ENCODE results near the gene TSR2. TPM values are rescaled to one million over a fixed set of nuclear protein-coding genes. Genes with fewer than 3 reads are reported as not detected.

TSR2 gene
- total and polyA plus RNA-seq, 10 of the 15 experiments (the other 5 are each of a cell fraction or from before 2014, with no cell fraction given): 8.5 to 73.2 (median 30.8) TPM

DNA sequence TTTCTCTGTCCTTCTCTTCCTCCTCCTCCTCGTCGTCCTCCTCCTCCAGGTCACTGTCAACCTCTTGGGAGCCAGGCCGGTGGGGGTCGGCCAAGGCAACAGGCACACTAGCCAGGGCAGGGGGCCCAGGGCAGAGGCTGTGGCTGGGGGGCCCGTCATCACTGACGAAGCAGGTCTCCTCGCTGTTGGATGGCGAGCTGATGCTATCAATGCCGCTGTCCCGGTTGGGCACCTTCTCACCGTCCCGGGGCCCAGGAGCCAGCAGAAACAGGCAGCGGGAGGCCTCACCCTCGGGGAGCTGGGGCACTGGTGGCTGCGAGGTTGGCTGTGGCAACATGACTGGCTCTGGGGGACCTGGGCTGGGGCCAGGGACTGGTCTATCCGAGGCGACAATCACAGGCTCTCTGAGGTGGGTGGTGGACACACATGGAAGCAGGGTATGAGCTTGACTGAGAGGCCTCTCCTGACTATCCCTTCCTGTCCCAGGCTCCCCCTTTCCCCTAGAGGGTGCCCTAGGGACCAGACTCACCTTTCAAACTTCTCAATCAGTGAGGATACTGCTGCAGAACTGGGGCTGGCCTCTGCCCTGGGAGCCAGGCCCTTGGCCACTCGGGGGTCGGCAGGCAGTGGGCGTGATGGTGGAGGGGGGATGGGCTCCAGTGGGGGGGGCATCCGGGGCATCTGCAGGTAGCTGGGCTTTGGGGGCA, 30.0 kb downstream of the TSR2 start (continued):
- TF ChIP-seq SKIL (IDR thresholded peaks at IDR 0.05; ENCODE audit: low read depth, poor library complexity, severe bottlenecking): no peak
- TF ChIP-seq, protein P1, sequence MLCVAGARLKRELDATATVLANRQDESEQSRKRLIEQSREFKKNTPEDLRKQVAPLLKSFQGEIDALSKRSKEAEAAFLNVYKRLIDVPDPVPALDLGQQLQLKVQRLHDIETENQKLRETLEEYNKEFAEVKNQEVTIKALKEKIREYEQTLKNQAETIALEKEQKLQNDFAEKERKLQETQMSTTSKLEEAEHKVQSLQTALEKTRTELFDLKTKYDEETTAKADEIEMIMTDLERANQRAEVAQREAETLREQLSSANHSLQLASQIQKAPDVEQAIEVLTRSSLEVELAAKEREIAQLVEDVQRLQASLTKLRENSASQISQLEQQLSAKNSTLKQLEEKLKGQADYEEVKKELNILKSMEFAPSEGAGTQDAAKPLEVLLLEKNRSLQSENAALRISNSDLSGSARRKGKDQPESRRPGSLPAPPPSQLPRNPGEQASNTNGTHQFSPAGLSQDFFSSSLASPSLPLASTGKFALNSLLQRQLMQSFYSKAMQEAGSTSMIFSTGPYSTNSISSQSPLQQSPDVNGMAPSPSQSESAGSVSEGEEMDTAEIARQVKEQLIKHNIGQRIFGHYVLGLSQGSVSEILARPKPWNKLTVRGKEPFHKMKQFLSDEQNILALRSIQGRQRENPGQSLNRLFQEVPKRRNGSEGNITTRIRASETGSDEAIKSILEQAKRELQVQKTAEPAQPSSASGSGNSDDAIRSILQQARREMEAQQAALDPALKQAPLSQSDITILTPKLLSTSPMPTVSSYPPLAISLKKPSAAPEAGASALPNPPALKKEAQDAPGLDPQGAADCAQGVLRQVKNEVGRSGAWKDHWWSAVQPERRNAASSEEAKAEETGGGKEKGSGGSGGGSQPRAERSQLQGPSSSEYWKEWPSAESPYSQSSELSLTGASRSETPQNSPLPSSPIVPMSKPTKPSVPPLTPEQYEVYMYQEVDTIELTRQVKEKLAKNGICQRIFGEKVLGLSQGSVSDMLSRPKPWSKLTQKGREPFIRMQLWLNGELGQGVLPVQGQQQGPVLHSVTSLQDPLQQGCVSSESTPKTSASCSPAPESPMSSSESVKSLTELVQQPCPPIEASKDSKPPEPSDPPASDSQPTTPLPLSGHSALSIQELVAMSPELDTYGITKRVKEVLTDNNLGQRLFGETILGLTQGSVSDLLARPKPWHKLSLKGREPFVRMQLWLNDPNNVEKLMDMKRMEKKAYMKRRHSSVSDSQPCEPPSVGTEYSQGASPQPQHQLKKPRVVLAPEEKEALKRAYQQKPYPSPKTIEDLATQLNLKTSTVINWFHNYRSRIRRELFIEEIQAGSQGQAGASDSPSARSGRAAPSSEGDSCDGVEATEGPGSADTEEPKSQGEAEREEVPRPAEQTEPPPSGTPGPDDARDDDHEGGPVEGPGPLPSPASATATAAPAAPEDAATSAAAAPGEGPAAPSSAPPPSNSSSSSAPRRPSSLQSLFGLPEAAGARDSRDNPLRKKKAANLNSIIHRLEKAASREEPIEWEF (IDR thresholded peaks at IDR 0.05; ENCODE audit: insufficient replicate concordance, low read depth, low read length): no peak
